ENCODE results near the gene VCX3A.
"Not testable (repeated sequence)": the region's sequence is repeated elsewhere in the genome, so short reads cannot be mapped to it uniquely, and the experiment has no call there.

Gene VCX3A

GRCh38 chrX:6535018-6535417, at the start of gene VCX3A:
TSS of gene VCX3A (minus strand) at chrX:6535118. CDS start at chrX:6534497, 621 bp downstream.
- DNase-seq, result not testable (repeated sequence)

GRCh38 chrX:6574762-6575161, 39.8 kb upstream of the VCX3A start:
- no peak for DNase-seq

- DNase-seq, result no peak
These were observed 33.1 kb upstream of the VCX3A start for GRCh38 chrX:6568031-6568430.

GRCh38 chrX:6558979-6559378, 24.1 kb upstream of the VCX3A start:
- DNase-seq, result no peak

- no peak for DNase-seq
These were observed 22.8 kb upstream of the VCX3A start for GRCh38 chrX:6557690-6558089.

- DNase-seq, result no peak
These were observed 16.1 kb upstream of the VCX3A start for GRCh38 chrX:6550999-6551398.

- DNase-seq, result no peak
These were observed 10.8 kb upstream of the VCX3A start for GRCh38 chrX:6545712-6546111.

GRCh38 chrX:6526564-6527136, 8.3 kb downstream of the VCX3A start:
- no peak for DNase-seq

GRCh38 chrX:6517376-6517775, 17.5 kb downstream of the VCX3A start:
- DNase-seq, result no peak

- DNase-seq, result no peak
These were observed 28.5 kb downstream of the VCX3A start for GRCh38 chrX:6506444-6506843.

- no peak for DNase-seq
These were observed 29.0 kb downstream of the VCX3A start for GRCh38 chrX:6505960-6506359.

- DNase-seq, result no peak
These were observed 34.2 kb downstream of the VCX3A start for GRCh38 chrX:6500719-6501118.

- no peak for DNase-seq
These were observed 36.6 kb downstream of the VCX3A start for GRCh38 chrX:6498324-6498723.
